PC-9 (cell line): Measurements from ENCODE around the gene GNA15. TPM values are rescaled to one million over a fixed set of nuclear protein-coding genes. Genes with fewer than 3 reads are reported as not detected.

Source experiments
- BruUV-seq: library from RNA; stranded (reverse); fragments of 400-500 nt; replicated peaks from 2 replicates; lab custom pipeline; 2021; lab: Mats Ljungman, UMichigan
- CTCF ChIA-PET: fragments of 300-600 bp; sonication (Branson Sonifier 250); formaldehyde crosslinking; loops from one replicate; lab custom pipeline; 2022; ENCODE audit warnings: antibody characterized with exemption; lab: Charles Lee
- POLR2A ChIA-PET: fragments of 300-600 bp; sonication (Branson Sonifier 250); formaldehyde crosslinking; loops from one replicate; lab custom pipeline; 2022; ENCODE audit warnings: antibody characterized with exemption; ENCODE audit not compliant: unreplicated experiment; lab: Charles Lee
- DNase-seq, 2 experiments: peaks; one replicate each; pipeline versions ENCODE4 v3.0.0 to v3.0.0-alpha.2; 2015 to 2022; ENCODE audit warnings: mixed read lengths in 1 of 2
- H2AFZ ChIP-seq: fragments of 200-600 bp; sonication (generic); 2 replicates; pipeline ENCODE4 v1.8.1; 2017; ENCODE audit warnings: antibody characterized with exemption
- H3F3A ChIP-seq: fragments of 200-600 bp; sonication (generic); 2 replicates; pipeline ENCODE4 v1.8.1; 2017; ENCODE audit warnings: antibody characterized with exemption, mild to moderate bottlenecking, low read depth; ENCODE audit not compliant: insufficient read depth
- H3K27ac ChIP-seq: fragments of 200-600 bp; sonication (generic); 2 replicates; pipeline ENCODE4 v1.6.1; 2016; ENCODE audit warnings: mixed run types
- H3K27me3 ChIP-seq: fragments of 200-600 bp; sonication (generic); 2 replicates; pipeline ENCODE4 v1.6.1; 2016; ENCODE audit warnings: low read depth, mixed run types; ENCODE audit not compliant: insufficient read depth
- H3K36me3 ChIP-seq: fragments of 200-600 bp; sonication (generic); 2 replicates; pipeline ENCODE4 v1.6.1; 2016; ENCODE audit warnings: low read depth, mixed run types
- H3K4me1 ChIP-seq: fragments of 200-600 bp; sonication (generic); replicated peaks from 2 replicates; pipeline ENCODE4 v1.6.1; 2016; ENCODE audit warnings: mixed run types; ENCODE audit not compliant: insufficient read depth
- H3K4me2 ChIP-seq: fragments of 200-600 bp; sonication (generic); 2 replicates; pipeline ENCODE4 v1.6.1; 2017; ENCODE audit warnings: mixed run types
- H3K4me3 ChIP-seq: fragments of 200-600 bp; sonication (generic); 2 replicates; pipeline ENCODE4 v1.6.1; 2016; ENCODE audit warnings: mixed run types
- H3K79me2 ChIP-seq: fragments of 200-600 bp; sonication (generic); 2 replicates; pipeline ENCODE4 v1.6.1; 2017; ENCODE audit warnings: low read depth, mixed run types
- H3K9me2 ChIP-seq: fragments of 200-600 bp; sonication (generic); 2 replicates; pipeline ENCODE4 v1.8.1; 2017; ENCODE audit warnings: mild to moderate bottlenecking; ENCODE audit not compliant: insufficient read depth
- H3K9me3 ChIP-seq: fragments of 200-600 bp; sonication (generic); 2 replicates; pipeline ENCODE4 v1.8.1; 2016; ENCODE audit warnings: low read depth; ENCODE audit not compliant: insufficient read depth
- H4K20me1 ChIP-seq: fragments of 200-600 bp; sonication (generic); 2 replicates; pipeline ENCODE4 v1.8.1; 2017; ENCODE audit not compliant: insufficient read depth
- CTCF ChIP-seq: fragments of 200-600 bp; sonication (generic); conservative IDR thresholded peaks from 2 replicates; pipeline ENCODE4 v1.6.1; 2017; ENCODE audit warnings: mixed run types, antibody characterized with exemption, mild to moderate bottlenecking, moderate library complexity
- EZH2 ChIP-seq: fragments of 200-600 bp; sonication (generic); IDR thresholded peaks from 2 replicates; pipeline ENCODE4 v1.8.0; 2017; ENCODE audit warnings: antibody characterized with exemption, low read depth
- intact Hi-C: fragments of 100-400 bp; cut with micrococcal nuclease; formaldehyde crosslinking; loops from one replicate; pipeline ENCODE4 v1.10.0; 2022; ENCODE audit not compliant: unreplicated experiment
- total RNA-seq: library from RNA; stranded (reverse); gene quantifications from 2 replicates; pipeline ENCODE4 v1.2.3, GENCODE V29; 2021

The GNA15 gene
- total RNA-seq, 1 experiment from 2014 or later = 14.2 TPM

- POLR2A ChIA-PET = no interaction called here
- intact Hi-C loops = no loop called here
- Histone ChIP-seq H3K27me3 (no peaks in the 10 kb centered on the region), H4K20me1 (no peaks in the 10 kb centered on the region), H3K9me3 (no peaks in the 10 kb centered on the region), H3K79me2 (no peaks in the 10 kb centered on the region), H3K4me2 (no peak overlapping the region), H3K4me1 (no peaks in the 10 kb centered on the region), H3K27ac (no peak overlapping the region), H3F3A (no peaks in the 10 kb centered on the region), H3K9me2 (no peaks in the 10 kb centered on the region), H2AFZ (no peak overlapping the region), H3K4me3 (no peak overlapping the region), H3K36me3 (no peaks in the 10 kb centered on the region)
- no peak for TF ChIP-seq EZH2
- no peak for TF ChIP-seq CTCF
- BruUV-seq = no TSS peak
- CTCF ChIA-PET = interaction anchor here (0.5 kb wide), 1 partner anchor 52 kb away, joined by 6 read pairs; no protein-coding TSS in a partner anchor
- no peak for DNase-seq
Measured at GRCh38 chr19:3211191-3211590, 75.4 kb downstream of the GNA15 start.

- no peak for DNase-seq
- Histone ChIP-seq H4K20me1 (no peaks in the 10 kb centered on the region), H3K27me3 (no peaks in the 10 kb centered on the region), H3K4me2 (no peak overlapping the region), H3K4me1 (no peaks in the 10 kb centered on the region), H3K9me3 (no peaks in the 10 kb centered on the region), H3K79me2 (no peaks in the 10 kb centered on the region), H3F3A (no peaks in the 10 kb centered on the region), H3K36me3 (no peaks in the 10 kb centered on the region), H2AFZ (no peak overlapping the region), H3K4me3 (no peak overlapping the region), H3K9me2 (no peaks in the 10 kb centered on the region), H3K27ac (no peak overlapping the region)
- TF ChIP-seq CTCF (no peak), EZH2 (no peak)
- ChIA-PET POLR2A (no interaction called here), CTCF (no interaction called here)
- intact Hi-C loops = no loop called here
- no TSS peak for BruUV-seq
Measured at GRCh38 chr19:3213159-3213558, 77.3 kb downstream of the GNA15 start.

Other genes starting within 250 kb of the GNA15 start
- 2.6 TPM in 2 replicates for gene ZNF57, start 235.1 kb upstream of the GNA15 start, total RNA-seq
- 2.1 and 2.5 TPM in 2 replicates for gene ZNF77, start 191.1 kb upstream of the GNA15 start, total RNA-seq
- gene TLE6, start 158.5 kb upstream of the GNA15 start, total RNA-seq = 0.90 and 1.1 TPM in 2 replicates
- gene TLE2, start 106.8 kb upstream of the GNA15 start, total RNA-seq = 13.7 and 21.8 TPM in 2 replicates
- gene TLE5, start 73.5 kb upstream of the GNA15 start, total RNA-seq = 210 and 217 TPM in 2 replicates
- gene GNA11, start 41.7 kb upstream of the GNA15 start, total RNA-seq = 36.9 and 38.8 TPM in 2 replicates
- gene S1PR4, start 42.7 kb downstream of the GNA15 start, total RNA-seq = 0.37 and 0.83 TPM in 2 replicates
- 46.0 and 61.4 TPM in 2 replicates for gene NCLN, start 49.9 kb downstream of the GNA15 start, total RNA-seq
- 0.20 and 0.48 TPM in 2 replicates for gene CELF5, start 88.6 kb downstream of the GNA15 start, total RNA-seq
- gene NFIC, start 230.6 kb downstream of the GNA15 start, total RNA-seq = 71.1 and 75.6 TPM in 2 replicates